ENCODE results near the gene SCUBE2. TPM values are rescaled to one million over a fixed set of nuclear protein-coding genes. Genes with fewer than 3 reads are reported as not detected.

The SCUBE2 gene
- total and polyA plus RNA-seq, 12 donors, result 0.22 to 4.1 (median 1.5) TPM

DNA sequence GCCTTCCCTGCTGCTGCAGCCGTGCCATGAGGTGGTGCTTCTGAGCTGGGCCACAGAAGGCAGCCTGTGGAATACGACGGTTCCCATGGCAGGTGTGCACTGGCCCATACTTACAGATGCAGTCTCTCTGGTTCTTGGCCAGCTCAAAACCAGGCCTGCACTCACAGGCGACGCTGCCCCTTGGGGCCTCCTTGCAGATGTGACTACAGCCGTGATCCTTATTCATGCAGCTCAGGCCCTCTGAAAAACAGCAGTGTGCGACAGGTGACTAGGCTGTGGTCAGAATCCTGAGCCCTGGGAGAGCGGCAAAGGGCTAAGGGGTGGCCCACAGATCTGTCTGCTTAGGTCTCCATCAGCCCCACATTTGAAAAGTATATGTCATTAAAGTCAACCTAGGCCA lies 22.1 kb downstream of the SCUBE2 start:
- ATAC-seq, result no peak
- peaks cover 0 to 4% (median 0%) of the 10 kb centered on the region in 7 donors for H3K27me3 ChIP-seq
- peaks cover 0 to 6% (median 0%) of the 10 kb centered on the region in 9 donors for H3K4me1 ChIP-seq
- intact Hi-C loops (cut with DNase I), result loop anchor here in 1 of 10 donors (10.0 kb wide), 1 partner anchor 66 kb away; no protein-coding TSS in a partner anchor
- no peak overlapping the region for H3K27ac ChIP-seq
- DNase-seq, result no peak
- H3K9me3 ChIP-seq, result no peaks in the 10 kb centered on the region
- no peak overlapping the region for H3K4me3 ChIP-seq
- H3K36me3 ChIP-seq, result no peaks in the 10 kb centered on the region
- WGBS, 2 donors, result 94 to 96% methylated on average over 8 of the region's 8 CpGs
- TF ChIP-seq, protein P1, sequence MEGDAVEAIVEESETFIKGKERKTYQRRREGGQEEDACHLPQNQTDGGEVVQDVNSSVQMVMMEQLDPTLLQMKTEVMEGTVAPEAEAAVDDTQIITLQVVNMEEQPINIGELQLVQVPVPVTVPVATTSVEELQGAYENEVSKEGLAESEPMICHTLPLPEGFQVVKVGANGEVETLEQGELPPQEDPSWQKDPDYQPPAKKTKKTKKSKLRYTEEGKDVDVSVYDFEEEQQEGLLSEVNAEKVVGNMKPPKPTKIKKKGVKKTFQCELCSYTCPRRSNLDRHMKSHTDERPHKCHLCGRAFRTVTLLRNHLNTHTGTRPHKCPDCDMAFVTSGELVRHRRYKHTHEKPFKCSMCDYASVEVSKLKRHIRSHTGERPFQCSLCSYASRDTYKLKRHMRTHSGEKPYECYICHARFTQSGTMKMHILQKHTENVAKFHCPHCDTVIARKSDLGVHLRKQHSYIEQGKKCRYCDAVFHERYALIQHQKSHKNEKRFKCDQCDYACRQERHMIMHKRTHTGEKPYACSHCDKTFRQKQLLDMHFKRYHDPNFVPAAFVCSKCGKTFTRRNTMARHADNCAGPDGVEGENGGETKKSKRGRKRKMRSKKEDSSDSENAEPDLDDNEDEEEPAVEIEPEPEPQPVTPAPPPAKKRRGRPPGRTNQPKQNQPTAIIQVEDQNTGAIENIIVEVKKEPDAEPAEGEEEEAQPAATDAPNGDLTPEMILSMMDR (IDR thresholded peaks at IDR 0.05), result no peak

DNA sequence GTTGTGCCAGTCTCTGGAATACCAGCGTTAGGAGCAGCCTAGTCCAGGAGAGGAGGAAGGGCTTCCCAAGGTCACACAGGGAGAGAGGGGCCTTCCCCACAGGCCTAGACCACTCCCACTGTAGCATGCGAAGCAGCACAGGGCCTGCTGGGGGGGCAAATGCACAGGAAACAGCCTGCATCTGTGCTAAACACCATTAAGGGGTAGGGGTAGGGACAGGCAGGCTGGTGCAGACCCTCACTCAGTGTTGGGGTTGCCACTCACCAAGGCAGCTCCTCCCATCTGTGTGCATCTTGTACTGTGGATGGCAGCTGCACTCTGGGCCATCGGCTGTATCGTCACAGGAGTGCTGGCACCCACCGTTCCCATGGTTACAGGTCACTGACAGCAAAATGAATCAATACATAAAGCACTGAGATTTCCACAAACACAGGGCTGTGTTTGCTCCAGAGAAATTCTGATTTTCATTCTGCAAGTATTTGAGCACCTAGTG lies 24.9 kb downstream of the SCUBE2 start:
- intact Hi-C loops (cut with DNase I), result loop anchor here in 1 of 10 donors (10.0 kb wide), 1 partner anchor 68 kb away; no protein-coding TSS in a partner anchor
- Histone ChIP-seq H3K9me3 (no peaks in the 10 kb centered on the region), H3K4me3 (no peak overlapping the region), H3K36me3 (no peaks in the 10 kb centered on the region), H3K27ac (no peak overlapping the region), H3K4me1 (peaks cover 0 to 8% (median 0%) of the 10 kb centered on the region in 9 donors), H3K27me3 (peaks cover 0 to 4% (median 0%) of the 10 kb centered on the region in 7 donors)
- DNase-seq, result no peak
- TF ChIP-seq, protein P1 (IDR thresholded peaks at IDR 0.05), result no peak
- WGBS, 2 donors, result 85 to 92% methylated on average over 5 of the region's 5 CpGs
- ATAC-seq, result peak in 1 of 8 donors; percentile 31

DNA sequence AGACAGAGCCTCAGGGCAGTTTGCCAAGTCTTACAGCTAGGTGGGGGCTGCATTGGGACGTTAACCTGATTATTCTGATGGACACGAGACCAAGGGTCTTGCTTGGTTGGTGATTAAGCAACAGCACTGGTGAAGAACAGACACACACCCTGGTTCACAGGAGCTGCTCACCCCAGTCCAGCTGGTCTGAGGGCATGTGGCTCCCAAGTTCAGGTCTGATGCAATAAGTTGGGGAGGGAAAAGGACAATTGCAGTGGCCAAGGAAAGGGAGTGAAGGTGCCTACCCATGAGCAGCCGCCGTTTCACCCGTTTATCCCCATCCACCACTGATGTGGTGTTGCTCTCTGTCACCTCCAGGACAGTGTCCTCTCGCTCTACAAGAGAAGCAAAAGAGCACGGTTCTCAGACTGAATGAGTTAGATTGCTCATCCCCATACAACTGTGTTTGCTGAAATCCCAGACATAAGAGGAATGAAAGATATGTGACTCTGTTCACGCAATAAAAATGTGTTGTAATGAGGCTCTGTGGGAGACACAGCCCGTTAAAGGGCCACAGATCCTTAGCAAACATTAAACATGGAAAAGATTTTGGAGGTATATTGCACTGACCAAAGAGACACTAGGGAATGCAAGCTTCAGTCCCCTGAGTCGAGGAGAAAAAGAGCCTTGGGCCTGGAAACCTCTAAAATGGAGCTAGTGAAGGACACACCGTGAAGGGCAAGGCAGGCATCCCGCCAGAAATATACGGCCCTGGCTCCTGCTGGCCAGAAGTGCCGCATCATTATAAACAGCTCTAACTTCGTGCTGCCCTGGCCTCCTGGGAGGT lies 25.6 kb downstream of the SCUBE2 start:
- DNase-seq (no peak), ATAC-seq (peak in 1 of 8 donors; percentile 18)
- H3K4me1 ChIP-seq, result peaks cover 0 to 13% (median 0%) of the 10 kb centered on the region in 9 donors
- H3K4me3 ChIP-seq, result no peak overlapping the region
- H3K36me3 ChIP-seq, result no peaks in the 10 kb centered on the region
- no peaks in the 10 kb centered on the region for H3K9me3 ChIP-seq
- peaks cover 0 to 4% (median 0%) of the 10 kb centered on the region in 7 donors for H3K27me3 ChIP-seq
- H3K27ac ChIP-seq, result no peak overlapping the region
- 85 to 89% methylated on average over 15 of the region's 15 CpGs for WGBS, 2 donors
- intact Hi-C loops (cut with DNase I), result loop anchor here in 1 of 10 donors (10.0 kb wide), 1 partner anchor 69 kb away; no protein-coding TSS in a partner anchor
- TF ChIP-seq, protein P1 (IDR thresholded peaks at IDR 0.05), result no peak

DNA sequence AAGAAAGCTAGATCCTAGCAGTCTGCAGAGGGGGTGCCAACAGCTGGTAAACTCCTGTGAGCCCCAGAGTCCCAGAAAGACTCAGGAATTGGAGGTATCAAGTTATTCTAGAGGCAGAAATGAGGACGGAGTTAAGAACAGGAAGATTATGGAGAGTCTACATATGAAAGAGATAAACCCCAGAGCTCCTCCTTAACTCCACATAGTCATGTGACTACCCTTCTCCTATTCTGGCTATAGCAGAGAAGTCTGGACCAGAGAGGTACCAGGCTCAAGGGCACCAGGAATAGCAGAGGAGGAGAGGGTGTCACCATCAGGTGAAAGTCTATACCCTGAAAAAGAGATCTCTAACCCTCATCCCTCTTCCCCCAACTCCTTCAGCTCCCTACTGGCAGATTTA lies 29.6 kb downstream of the SCUBE2 start:
- WGBS, 2 donors, result 92 to 96% methylated on average over 1 of the region's 1 CpG
- no peak for DNase-seq
- TF ChIP-seq, protein P1 (IDR thresholded peaks at IDR 0.05), result no peak

More for the DNA sequence above, 29.6 kb downstream of the SCUBE2 start:
- H3K36me3 ChIP-seq, result no peaks in the 10 kb centered on the region
- intact Hi-C loops (cut with DNase I), result loop anchor here in 1 of 10 donors (10.0 kb wide), 1 partner anchor 73 kb away; no protein-coding TSS in a partner anchor
- H3K27ac ChIP-seq, result no peak overlapping the region
- ATAC-seq, result no peak
- H3K4me1 ChIP-seq, result peaks cover 0 to 18% (median 0%) of the 10 kb centered on the region in 9 donors
- no peak overlapping the region for H3K4me3 ChIP-seq
- no peaks in the 10 kb centered on the region for H3K9me3 ChIP-seq
- H3K27me3 ChIP-seq, result no peaks in the 10 kb centered on the region

Measured in heart right ventricle (tissue), 16 donors.